Neural progenitor cell (in vitro differentiated cells): ENCODE measurements around the gene EDEM3.

Experiments used
- EZH2 ChIP-seq: fragments of 200-600 bp; sonication (generic); IDR thresholded peaks from 2 replicates; pipeline ENCODE4 v1.6.1; 2017; ENCODE audit warnings: antibody characterized with exemption, mild to moderate bottlenecking, moderate library complexity
- EZH2phosphoT487 ChIP-seq: fragments of 200-600 bp; sonication (generic); IDR thresholded peaks from 2 replicates; pipeline ENCODE4 v1.6.1; 2017; ENCODE audit warnings: antibody characterized with exemption
- TF ChIP-seq, protein P1 (sequence below): fragments of 200-600 bp; sonication (generic); IDR thresholded peaks from 2 replicates; pipeline ENCODE4 v1.5.1; 2017; ENCODE audit warnings: antibody characterized with exemption, mild to moderate bottlenecking

GRCh38 chr1:184771190-184771691 is 16.6 kb upstream of the EDEM3 start:
- TF ChIP-seq, protein P1, sequence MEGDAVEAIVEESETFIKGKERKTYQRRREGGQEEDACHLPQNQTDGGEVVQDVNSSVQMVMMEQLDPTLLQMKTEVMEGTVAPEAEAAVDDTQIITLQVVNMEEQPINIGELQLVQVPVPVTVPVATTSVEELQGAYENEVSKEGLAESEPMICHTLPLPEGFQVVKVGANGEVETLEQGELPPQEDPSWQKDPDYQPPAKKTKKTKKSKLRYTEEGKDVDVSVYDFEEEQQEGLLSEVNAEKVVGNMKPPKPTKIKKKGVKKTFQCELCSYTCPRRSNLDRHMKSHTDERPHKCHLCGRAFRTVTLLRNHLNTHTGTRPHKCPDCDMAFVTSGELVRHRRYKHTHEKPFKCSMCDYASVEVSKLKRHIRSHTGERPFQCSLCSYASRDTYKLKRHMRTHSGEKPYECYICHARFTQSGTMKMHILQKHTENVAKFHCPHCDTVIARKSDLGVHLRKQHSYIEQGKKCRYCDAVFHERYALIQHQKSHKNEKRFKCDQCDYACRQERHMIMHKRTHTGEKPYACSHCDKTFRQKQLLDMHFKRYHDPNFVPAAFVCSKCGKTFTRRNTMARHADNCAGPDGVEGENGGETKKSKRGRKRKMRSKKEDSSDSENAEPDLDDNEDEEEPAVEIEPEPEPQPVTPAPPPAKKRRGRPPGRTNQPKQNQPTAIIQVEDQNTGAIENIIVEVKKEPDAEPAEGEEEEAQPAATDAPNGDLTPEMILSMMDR = no peak
- TF ChIP-seq EZH2 = no peak
- TF ChIP-seq EZH2phosphoT487 = no peak
